ENCODE measurements around the gene FAM13B.

Gene FAM13B

DNA sequence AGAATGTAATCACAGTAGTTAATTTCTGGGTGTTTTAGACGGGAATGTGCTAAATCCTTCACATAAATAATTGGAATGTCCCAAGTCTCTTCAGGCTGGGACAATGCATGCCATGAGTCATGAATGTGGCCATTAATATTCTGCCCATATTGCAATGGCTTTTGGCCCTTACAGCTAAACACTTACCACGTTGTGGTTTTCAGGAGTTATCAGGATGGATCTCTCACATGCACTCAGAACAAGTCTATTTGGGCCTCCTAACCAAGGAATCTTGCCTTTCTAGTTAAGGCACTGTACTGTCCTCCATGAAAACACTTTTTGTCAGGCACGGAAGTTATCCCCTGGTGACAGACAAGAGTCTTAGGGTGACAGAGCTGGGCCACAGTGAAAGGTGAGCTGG is 110.9 kb downstream of the FAM13B start:
- no peak overlapping the region for H3K4me3 ChIP-seq (ENCODE audit: low read length)
- DNase-seq (ENCODE audit: low read depth): peak; percentile 55
- no peak for TF ChIP-seq CTCF (conservative IDR thresholded peaks at IDR 0.05; ENCODE audit: low read depth, low read length)

- DNase-seq (ENCODE audit: low read depth): no peak
- TF ChIP-seq CTCF (conservative IDR thresholded peaks at IDR 0.05; ENCODE audit: low read depth, low read length): no peak
- no peak overlapping the region for H3K4me3 ChIP-seq (ENCODE audit: low read length)
These were observed 116.0 kb downstream of the FAM13B start for GRCh38 chr5:137916923-137917322.

DNA sequence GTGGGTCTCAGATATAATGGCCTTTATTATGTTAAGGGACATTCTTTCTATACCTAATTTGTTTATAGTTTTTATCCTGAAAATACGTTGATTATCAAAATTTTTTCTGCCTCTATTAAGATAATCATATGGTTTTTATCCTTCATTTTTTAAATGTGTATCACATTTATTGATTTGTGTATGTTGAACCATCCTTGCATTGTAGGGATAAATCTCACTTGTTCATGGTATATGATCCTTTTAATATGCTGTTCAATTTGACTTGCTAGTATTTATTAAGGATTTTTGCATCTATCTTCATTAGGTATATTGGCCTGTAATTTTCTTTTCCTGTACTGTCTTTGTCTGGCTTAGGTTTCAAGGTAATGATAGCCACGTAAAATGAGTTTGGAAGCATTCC is 118.1 kb downstream of the FAM13B start:
- DNase-seq (ENCODE audit: low read depth): no peak
- H3K4me3 ChIP-seq (ENCODE audit: low read length): no peak overlapping the region
- no peak for TF ChIP-seq CTCF (conservative IDR thresholded peaks at IDR 0.05; ENCODE audit: low read depth, low read length)

GRCh38 chr5:137902408-137903133 is 130.3 kb downstream of the FAM13B start:
- no peak for TF ChIP-seq CTCF (conservative IDR thresholded peaks at IDR 0.05; ENCODE audit: low read depth, low read length)
- no peak for DNase-seq (ENCODE audit: low read depth)
- no peak overlapping the region for H3K4me3 ChIP-seq (ENCODE audit: low read length)

GRCh38 chr5:137901011-137901817 is 131.7 kb downstream of the FAM13B start:
- DNase-seq (ENCODE audit: low read depth): no peak
- TF ChIP-seq CTCF (conservative IDR thresholded peaks at IDR 0.05; ENCODE audit: low read depth, low read length): no peak
- H3K4me3 ChIP-seq (ENCODE audit: low read length): no peak overlapping the region

GRCh38 chr5:137899493-137899892 is 133.4 kb downstream of the FAM13B start:
- DNase-seq (ENCODE audit: low read depth): no peak
- TF ChIP-seq CTCF (conservative IDR thresholded peaks at IDR 0.05; ENCODE audit: low read depth, low read length): no peak
- H3K4me3 ChIP-seq (ENCODE audit: low read length): no peak overlapping the region

DNA sequence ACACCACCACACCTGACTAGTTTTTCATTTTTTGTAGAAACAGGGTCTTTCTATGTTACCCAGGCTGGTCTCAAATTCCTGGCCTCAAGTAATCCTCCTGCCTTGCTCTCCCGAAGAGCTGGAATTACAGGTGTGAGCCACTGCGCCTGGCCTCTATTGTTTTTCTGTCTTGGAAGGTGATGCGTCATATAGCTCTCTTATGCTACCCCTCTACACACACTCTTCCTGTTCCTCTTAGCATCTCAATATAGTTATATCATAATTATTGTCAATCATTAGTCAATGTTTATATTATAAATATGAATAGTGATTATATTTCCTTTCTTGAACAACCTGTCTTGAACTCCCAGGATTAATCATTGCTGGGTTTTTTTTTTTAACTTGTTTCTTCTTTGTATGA is 136.3 kb downstream of the FAM13B start:
- H3K4me3 ChIP-seq (ENCODE audit: low read length): no peak overlapping the region
- no peak for DNase-seq (ENCODE audit: low read depth)
- TF ChIP-seq CTCF (conservative IDR thresholded peaks at IDR 0.05; ENCODE audit: low read depth, low read length): no peak

Data from retinal pigment epithelial cell (primary cell).